Vagina (tissue), 2 donors: ENCODE measurements around the gene AGBL5. TPM values are rescaled to one million over a fixed set of nuclear protein-coding genes. Genes with fewer than 3 reads are reported as not detected.
A peak's percentile ranks its signal among the peaks of the same experiment; 100 is the strongest.

Experiments
- DNase-seq, 2 donors: peaks; one replicate each; pipeline ENCODE4 v3.0.0-alpha.2; 2017; ENCODE audit errors: extremely low spot score in 2 of 2
- H3K27ac ChIP-seq: fragments of 200-600 bp; sonication (generic); one replicate; pipeline ENCODE4 v1.5.1; 2019
- H3K27me3 ChIP-seq: fragments of 200-600 bp; sonication (generic); one replicate; pipeline ENCODE4 v1.5.1; 2019
- H3K36me3 ChIP-seq, 2 donors: fragments of 200-600 bp; sonication (generic); one replicate each; pipeline ENCODE4 v1.5.1; 2017 to 2019
- H3K4me1 ChIP-seq: fragments of 200-600 bp; sonication (generic); one replicate; pipeline ENCODE4 v1.5.1; 2019
- H3K4me3 ChIP-seq, 2 donors: fragments of 200-600 bp; sonication (generic); 1 replicate in 1 of 2; 2 replicates in 1 of 2; pipeline ENCODE4 v1.5.1; 2016 to 2019
- H3K9me3 ChIP-seq: fragments of 200-600 bp; sonication (generic); one replicate; pipeline ENCODE4 v1.5.1; 2019
- CTCF ChIP-seq, 3 experiments: fragments of 450-650 bp in 2 of 3; fragments of 200-600 bp in 1 of 3; sonication (generic) in 1 of 3; IDR thresholded peaks; one replicate each; pipeline ENCODE4 v1.5.1; 2017 to 2019; ENCODE audit warnings: antibody characterized with exemption in 3 of 3, mild to moderate bottlenecking in 2 of 3, moderate library complexity in 2 of 3
- POLR2A ChIP-seq, 2 donors: fragments of 450-650 bp; IDR thresholded peaks; one replicate each; pipeline ENCODE4 v1.6.1; 2017; ENCODE audit warnings: antibody characterized with exemption in 2 of 2, mild to moderate bottlenecking in 2 of 2, moderate library complexity in 2 of 2
- POLR2AphosphoS5 ChIP-seq, 2 donors: sonication (generic); formaldehyde crosslinking; IDR thresholded peaks; one replicate each; pipeline ENCODE4 v1.9.0; 2017; ENCODE audit warnings: antibody characterized with exemption in 2 of 2, mild to moderate bottlenecking in 2 of 2, low read depth in 1 of 2; ENCODE audit not compliant: insufficient read depth in 1 of 2
- intact Hi-C: fragments of 100-400 bp; cut with DNase I; formaldehyde crosslinking; loops from one replicate; pipeline ENCODE4 v1.15.1; 2023
- total RNA-seq: library from RNA; depleted of rRNA; stranded (reverse); fragments of >200 nt; gene quantifications from one replicate; pipeline ENCODE4 v1.2.3, GENCODE V29; 2016

Gene AGBL5
- total RNA-seq, 1 donor from 2014 or later: 8.8 TPM

GRCh38 chr2:27053776-27054175, 2.3 kb downstream of the AGBL5 start:
- H3K27ac ChIP-seq: no peak overlapping the region
- DNase-seq: no peak
- no peaks in the 10 kb centered on the region for H3K9me3 ChIP-seq
- H3K4me1 ChIP-seq: peaks cover 22% of the 10 kb centered on the region
- H3K4me3 ChIP-seq: no peak overlapping the region
- H3K36me3 ChIP-seq: peaks cover 0 to 47% of the 10 kb centered on the region in 2 donors
- TF ChIP-seq POLR2AphosphoS5 (IDR thresholded peaks at IDR 0.05; ENCODE audit: insufficient read depth in 1 of 2, low read depth in 1 of 2) (no peak), CTCF (IDR thresholded peaks at IDR 0.05) (no peak), POLR2A (IDR thresholded peaks at IDR 0.05) (no peak)
- intact Hi-C loops: no loop called here
- no peaks in the 10 kb centered on the region for H3K27me3 ChIP-seq

- TF ChIP-seq CTCF (IDR thresholded peaks at IDR 0.05) (no peak), POLR2AphosphoS5 (IDR thresholded peaks at IDR 0.05; ENCODE audit: insufficient read depth in 1 of 2, low read depth in 1 of 2) (no peak), POLR2A (IDR thresholded peaks at IDR 0.05) (no peak)
- DNase-seq: no peak
- H3K27me3 ChIP-seq: no peaks in the 10 kb centered on the region
- H3K4me3 ChIP-seq: no peak overlapping the region
- intact Hi-C loops: no loop called here
- peaks cover 14% of the 10 kb centered on the region for H3K4me1 ChIP-seq
- peaks cover 0 to 57% of the 10 kb centered on the region in 2 donors for H3K36me3 ChIP-seq
- no peaks in the 10 kb centered on the region for H3K9me3 ChIP-seq
- no peak overlapping the region for H3K27ac ChIP-seq
Observed at GRCh38 chr2:27054721-27055120, 3.3 kb downstream of the AGBL5 start.

GRCh38 chr2:27057184-27057583, 5.7 kb downstream of the AGBL5 start:
- H3K27ac ChIP-seq: no peak overlapping the region
- intact Hi-C loops: no loop called here
- peaks cover 8% of the 10 kb centered on the region for H3K4me1 ChIP-seq
- peaks cover 0 to 63% of the 10 kb centered on the region in 2 donors for H3K36me3 ChIP-seq
- TF ChIP-seq POLR2A (IDR thresholded peaks at IDR 0.05) (no peak), POLR2AphosphoS5 (IDR thresholded peaks at IDR 0.05; ENCODE audit: insufficient read depth in 1 of 2, low read depth in 1 of 2) (no peak), CTCF (IDR thresholded peaks at IDR 0.05) (no peak)
- H3K4me3 ChIP-seq: no peak overlapping the region
- H3K27me3 ChIP-seq: no peaks in the 10 kb centered on the region
- no peak for DNase-seq
- H3K9me3 ChIP-seq: no peaks in the 10 kb centered on the region

GRCh38 chr2:27058210-27058609, 6.7 kb downstream of the AGBL5 start:
- DNase-seq: no peak
- Histone ChIP-seq H3K9me3 (no peaks in the 10 kb centered on the region), H3K4me3 (no peak overlapping the region), H3K27me3 (no peaks in the 10 kb centered on the region), H3K36me3 (peaks cover 0 to 63% of the 10 kb centered on the region in 2 donors), H3K27ac (no peak overlapping the region), H3K4me1 (no peaks in the 10 kb centered on the region)
- TF ChIP-seq POLR2AphosphoS5 (IDR thresholded peaks at IDR 0.05; ENCODE audit: insufficient read depth in 1 of 2, low read depth in 1 of 2) (no peak), POLR2A (IDR thresholded peaks at IDR 0.05) (no peak), CTCF (IDR thresholded peaks at IDR 0.05) (no peak)
- intact Hi-C loops: no loop called here

- no peaks in the 10 kb centered on the region for H3K9me3 ChIP-seq
- peaks cover 0 to 53% of the 10 kb centered on the region in 2 donors for H3K36me3 ChIP-seq
- peak in 1 of 2 donors; percentile 74 for DNase-seq
- intact Hi-C loops: no loop called here
- no peaks in the 10 kb centered on the region for H3K27me3 ChIP-seq
- TF ChIP-seq POLR2AphosphoS5 (IDR thresholded peaks at IDR 0.05; ENCODE audit: insufficient read depth in 1 of 2, low read depth in 1 of 2) (no peak), CTCF (IDR thresholded peaks at IDR 0.05) (no peak), POLR2A (IDR thresholded peaks at IDR 0.05) (no peak)
- H3K4me1 ChIP-seq: no peaks in the 10 kb centered on the region
- H3K27ac ChIP-seq: no peak overlapping the region
- no peak overlapping the region for H3K4me3 ChIP-seq
Observed at GRCh38 chr2:27059141-27059820, 7.8 kb downstream of the AGBL5 start.
